Anterior cingulate cortex (tissue), 58 donors: ENCODE data around the gene RHBDD1.

Source experiments
- DNase-seq, 58 donors: peaks; one replicate each; lab custom pipeline; 2025; lab: John Stamatoyannopoulos, UW

Gene RHBDD1

DNA sequence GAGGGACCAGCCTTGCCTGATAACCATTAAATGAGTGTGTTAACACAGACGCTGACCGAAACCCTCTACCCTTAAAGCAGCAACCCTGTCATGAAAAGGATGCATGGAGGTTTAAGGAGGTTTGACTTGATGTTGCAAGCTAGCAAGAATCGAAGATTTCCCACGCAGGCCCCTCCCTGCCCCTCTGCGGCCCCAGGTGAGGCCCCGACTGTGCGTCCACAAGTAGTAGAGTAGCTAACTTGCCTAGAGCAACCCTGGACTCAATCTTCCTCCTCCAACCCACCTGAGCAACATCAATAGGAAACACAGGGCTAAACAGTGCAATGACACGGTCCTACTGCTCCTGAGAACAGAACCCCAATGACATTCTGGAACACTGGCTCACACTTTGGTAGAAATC, 178.0 kb downstream of the RHBDD1 start:
- no peak for DNase-seq

DNA sequence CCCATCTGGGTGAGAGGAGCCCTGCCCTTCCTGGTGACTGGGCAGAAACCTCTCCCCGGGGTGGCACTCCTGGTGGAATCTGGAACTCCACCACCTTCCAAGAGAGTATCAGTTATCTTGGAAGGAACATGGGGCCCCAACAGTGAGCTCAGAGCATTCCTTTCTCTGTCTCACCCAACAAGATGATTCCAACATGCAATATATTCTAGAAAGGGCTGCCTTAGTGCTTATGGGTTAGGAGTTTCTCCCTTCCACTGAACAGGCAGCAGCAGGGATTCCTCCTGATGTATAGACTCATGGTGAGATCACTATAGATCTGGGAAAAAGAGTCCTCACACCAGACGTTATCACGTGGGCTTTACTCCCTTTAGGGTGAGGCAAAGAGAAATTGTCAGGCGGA, 181.0 kb downstream of the RHBDD1 start:
- no peak for DNase-seq

DNA sequence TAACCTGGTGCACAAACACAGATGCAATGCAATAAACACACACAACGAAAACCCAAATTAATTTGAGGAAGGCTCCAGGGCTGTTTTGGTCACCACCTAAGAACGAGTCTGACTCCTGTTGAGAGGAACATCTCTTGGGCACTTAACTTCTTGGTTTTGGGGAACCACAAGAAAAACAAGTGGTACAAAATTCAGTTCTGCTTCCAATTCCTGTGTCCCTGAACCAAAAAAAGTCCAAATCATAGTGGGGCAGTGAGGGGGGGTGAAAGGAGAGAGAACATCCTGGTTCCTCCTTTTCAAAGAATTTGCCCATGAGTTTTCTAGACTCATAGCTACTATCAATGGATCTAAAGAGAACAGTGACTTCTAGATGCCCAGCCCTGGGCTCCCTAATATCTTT, 184.6 kb downstream of the RHBDD1 start:
- DNase-seq = peak in 1 of 58 donors; percentile 6

DNA sequence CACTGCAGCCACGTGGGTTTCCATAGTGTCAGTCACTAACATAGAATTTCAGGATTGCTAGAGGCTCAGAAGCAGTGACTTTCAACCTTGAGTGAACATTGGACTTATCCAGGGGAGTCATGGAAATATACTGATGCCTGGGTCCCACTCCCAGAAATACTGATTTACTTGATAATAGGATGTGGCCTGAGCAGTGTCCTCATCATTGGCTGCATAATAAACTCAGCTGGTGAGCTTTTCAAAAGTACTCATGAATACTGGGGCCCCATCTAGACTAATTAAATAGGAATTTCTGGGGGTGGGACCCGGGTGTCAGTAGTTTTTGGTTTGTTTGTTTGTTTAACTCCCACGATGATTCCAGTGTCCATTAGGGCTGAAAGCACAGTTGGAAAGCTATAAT, 186.8 kb downstream of the RHBDD1 start:
- DNase-seq = no peak

DNA sequence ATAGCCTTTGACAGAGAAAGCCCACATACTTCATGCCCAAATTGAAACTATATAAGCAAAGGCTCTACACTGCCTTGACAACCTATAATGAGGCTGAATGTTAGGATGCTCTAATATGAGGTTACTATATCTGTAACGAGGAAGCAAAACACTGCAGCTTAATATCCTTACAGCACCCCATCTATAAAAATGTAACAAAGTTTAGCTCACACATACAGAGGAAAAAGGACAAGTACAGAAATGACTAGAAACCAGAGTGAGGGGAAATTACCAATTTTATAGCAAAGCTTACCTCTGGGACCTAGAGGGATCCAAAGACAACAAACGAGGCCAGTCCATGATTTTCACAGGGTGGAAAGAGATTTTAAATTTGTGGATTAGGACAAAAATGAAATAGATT, 189.7 kb downstream of the RHBDD1 start:
- no peak for DNase-seq

DNA sequence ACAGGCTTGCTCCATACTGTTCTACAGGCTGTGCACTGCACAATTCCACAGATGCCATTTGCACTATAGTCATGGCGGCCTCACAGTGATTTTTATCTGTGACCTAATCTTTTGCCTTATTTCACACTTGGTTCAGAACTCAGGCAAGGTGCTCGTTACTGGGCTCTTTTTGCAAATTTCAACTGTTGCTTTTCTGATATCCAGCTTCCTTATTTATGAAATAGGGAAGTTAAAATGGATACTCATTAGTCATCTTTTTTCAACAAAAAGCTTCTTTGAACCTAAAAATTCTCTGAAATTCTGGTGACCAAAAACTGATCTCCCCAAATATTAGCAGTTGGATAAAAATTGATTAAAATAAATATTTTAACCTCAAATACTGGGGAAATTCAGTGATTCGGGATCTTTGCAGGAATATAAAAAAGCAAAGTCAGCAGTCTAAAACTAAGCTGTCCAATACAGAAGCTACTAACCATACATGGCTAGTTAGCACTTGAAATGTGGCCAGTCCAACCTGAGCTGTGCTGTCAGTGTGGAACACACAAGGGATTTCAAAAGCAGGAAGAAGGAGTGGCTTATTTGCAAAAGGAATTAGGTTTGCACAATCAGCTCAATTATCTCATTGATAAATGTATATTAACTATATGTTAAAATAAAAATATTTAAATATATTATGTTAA, 193.7 kb downstream of the RHBDD1 start:
- DNase-seq = no peak

DNA sequence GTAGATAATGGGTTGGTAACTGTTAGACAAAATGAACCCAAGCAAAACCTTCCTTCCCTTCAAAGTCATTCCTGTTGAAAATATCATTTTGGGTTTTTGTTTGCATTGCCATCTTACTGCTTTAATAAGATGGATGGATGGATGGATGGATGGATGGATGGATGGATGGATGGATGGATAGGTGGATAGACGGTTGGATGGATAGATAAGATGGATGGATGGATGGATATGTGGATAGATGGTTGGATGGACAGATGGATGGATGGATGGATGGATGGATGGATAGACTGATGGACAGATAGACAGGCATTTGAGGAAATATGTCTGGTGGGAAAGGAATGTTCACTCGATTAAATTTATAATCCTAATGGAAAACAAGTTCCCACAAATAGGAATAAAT, 194.9 kb downstream of the RHBDD1 start:
- no peak for DNase-seq

DNA sequence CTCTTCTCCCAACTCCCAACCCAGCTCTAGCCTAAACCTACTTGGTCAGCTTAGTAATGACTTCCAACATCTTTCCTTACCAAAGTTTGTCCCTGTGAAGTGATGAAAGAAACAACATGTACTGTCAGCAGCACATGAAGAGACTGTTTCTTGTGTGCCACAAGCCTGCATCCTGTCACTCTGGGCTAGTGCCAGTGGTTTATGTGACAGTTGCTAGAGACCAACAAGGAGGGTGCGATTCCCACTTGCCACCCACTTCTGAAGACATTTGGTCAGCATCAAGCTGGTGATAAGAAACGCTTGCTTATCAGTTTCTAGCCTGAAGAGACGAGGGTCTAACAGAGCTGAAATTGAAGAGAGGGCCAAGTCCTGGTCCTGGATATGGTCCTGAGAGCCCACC, 195.5 kb downstream of the RHBDD1 start:
- DNase-seq = peak in 5 of 58 donors; percentile 10 to 34 (median 18)

DNA sequence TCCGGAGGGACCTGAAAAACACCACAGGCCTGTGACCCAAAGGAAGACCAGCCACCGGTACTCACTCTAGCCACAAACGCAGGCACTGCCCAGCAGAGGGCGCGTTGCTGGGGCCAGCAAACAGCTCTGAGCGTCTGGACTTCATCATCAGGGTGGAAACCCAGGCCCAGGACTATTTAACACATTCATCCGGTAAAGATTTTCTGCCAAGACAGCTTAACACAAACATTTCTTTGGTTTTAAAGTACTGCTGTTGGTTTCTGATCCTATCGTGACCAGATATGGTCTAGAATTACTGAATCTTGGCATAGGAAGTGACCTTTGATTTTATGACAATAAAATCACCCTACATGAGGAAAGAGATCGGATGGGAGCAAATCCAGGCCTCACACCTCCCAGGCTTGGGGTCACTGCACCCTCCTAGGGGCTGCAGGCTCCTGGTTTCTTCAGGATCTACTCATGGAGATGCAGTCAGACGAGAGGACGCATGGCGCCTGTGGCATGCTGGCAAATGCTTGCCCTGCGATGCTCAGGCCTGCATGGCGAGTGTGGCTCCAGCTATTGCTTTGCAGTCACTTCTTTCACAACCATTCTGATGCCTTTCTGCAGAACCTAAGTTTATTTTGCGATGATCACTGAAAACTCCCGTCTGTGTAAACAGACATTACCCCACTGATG, 197.8 kb downstream of the RHBDD1 start:
- peak in 3 of 58 donors; percentile 1 to 4 (median 2) for DNase-seq

DNA sequence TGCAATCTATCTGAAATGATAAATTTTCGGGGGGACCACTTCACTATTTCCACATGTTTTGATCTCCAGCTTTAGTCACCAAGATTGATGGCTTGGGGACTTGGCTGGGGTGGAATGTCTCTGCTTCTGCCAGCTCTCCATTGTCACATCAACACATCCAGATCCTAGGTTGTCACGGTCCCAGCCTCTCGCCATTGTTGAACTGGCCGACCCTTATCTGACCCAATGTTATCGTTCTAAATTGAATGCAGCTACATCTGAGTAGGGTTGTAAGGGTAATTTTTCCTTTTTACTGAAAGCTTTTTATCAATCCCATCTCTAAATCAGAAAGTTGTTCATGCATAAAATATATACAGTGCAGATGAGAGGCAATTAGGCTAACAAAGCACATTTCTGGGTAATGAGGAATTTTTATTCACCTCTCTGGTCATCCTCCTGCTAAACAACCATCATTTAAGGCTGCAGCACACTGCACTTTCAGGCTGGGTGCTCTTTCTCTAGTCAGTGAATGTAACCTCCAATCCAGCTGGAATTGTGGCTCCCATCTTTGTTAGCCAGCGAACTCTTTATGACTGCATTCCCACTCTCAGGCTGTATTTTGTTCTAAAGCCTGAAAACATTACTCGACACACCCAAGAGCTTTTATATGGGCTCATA, 200.0 kb downstream of the RHBDD1 start:
- no peak for DNase-seq

DNA sequence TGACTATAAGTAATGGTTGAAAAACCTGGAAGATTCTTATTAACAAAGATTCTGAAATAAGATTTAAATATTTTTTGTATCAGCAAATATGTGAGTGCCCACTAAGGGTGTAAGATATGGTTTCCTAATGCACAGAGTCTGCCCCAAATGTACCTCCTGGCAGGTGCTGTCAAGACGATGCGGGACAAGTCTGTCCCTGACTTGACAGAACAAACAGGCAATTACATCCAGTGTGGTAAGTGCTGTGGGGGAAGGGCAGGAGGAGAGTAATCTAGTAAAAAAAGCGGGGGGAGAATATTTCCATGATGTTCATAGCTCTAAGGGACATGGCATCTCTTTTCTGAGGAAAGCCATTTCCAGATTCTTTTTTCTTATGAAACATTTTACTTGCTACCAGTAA, 200.7 kb downstream of the RHBDD1 start:
- no peak for DNase-seq

DNA sequence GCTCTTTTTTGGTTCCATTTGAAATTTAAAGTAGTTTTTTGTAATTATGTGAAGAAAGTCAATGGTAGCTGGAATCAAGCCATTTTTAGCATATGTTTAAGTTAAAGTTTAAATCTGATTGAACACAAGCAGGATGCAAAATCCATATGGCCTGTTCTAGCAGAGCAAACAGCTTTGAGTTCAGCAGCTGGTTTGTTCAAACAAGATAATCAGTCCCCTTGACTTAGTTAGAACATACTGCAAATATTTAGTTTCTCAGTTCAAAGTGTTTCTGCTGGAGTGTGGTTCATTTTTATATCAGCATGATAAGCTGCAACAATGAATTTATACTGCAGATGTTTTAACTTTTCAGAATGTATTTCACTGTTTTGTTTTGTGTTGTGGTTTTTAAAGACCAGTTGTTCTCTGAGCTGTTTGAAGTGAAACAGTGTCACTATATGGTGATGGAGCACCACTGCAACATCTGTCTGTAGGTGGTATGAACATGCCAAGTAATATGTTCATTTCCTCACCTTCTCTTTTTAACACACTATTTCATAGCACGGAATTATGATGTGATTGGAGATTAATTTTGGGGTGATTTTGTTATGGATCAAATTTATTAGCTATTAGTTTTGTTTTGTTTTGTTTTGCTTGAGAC, 202.8 kb downstream of the RHBDD1 start:
- DNase-seq = peak in 1 of 58 donors; percentile 17

DNA sequence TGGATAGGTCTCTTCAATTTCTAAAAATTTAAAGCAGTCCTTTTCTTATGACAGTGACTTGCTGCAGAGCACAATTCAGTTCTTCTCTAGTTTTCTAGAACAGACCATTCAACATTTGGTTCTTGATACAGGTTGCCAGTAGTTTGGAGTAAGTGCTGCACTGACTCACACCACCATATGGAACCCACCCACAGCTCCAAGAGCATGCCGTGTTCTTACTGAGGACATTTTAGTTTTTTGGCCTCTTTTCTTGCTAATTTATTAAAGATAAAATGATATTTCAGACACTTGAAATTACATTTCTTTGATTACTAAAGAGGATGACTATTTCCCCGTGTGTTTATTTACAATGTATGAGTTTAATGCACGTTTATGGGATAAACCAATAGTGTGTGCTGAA, 208.1 kb downstream of the RHBDD1 start:
- peak in 7 of 58 donors; percentile 4 to 32 (median 13) for DNase-seq
